HG02840 (cell line): ENCODE data around the gene LPP.

ENCODE experiments used
- ATAC-seq: cut with Tn5 transposase; IDR thresholded peaks from one replicate; pipeline ENCODE4 v1.9.1; 2021; ENCODE audit warnings: mild to moderate bottlenecking, moderate library complexity, moderate number of reproducible peaks; ENCODE audit not compliant: unreplicated experiment, low FRiP score

LPP gene

DNA sequence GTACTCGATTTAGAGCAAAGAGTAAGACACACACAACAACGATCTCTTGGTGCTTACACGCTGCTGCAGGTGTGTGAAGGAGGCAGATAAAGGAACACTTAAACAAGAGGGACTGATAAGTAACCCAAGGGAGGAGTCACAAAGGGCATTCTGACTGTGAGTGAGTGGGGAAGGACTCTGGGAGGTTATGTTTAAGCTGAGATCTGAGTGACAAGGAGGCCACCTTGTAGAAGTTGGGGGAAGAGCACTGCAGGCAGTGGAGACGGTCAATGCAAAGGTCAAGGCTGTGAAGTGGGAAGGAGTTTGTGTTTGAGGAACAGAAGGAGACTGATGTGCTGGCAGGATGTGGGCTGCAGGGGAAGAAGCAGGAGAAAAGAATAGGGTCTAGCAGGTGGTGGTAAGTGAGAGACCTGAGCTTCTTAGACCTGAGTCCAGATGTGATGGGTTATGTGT is 63.1 kb downstream of the LPP start:
- no peak for ATAC-seq

DNA sequence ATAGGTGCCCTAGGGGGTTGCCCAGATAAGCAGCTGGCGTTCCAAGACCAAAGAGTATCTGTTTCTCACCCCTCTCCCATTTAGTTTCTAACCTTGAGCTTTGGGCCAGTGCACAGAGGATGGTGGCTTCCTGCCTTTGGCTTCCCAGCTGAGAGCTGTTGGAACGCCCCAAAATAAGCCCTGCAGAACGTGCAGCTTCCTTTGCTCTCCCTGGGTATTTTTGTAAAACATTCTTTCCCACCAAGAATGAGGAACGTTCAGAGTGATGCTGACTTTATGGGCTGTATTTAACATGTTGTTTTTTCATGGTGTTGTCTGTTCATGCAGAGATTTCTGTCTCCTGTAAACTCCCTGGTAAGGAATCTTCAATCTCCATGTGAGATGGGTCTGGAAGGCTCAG is 63.8 kb downstream of the LPP start:
- ATAC-seq, result no peak

DNA sequence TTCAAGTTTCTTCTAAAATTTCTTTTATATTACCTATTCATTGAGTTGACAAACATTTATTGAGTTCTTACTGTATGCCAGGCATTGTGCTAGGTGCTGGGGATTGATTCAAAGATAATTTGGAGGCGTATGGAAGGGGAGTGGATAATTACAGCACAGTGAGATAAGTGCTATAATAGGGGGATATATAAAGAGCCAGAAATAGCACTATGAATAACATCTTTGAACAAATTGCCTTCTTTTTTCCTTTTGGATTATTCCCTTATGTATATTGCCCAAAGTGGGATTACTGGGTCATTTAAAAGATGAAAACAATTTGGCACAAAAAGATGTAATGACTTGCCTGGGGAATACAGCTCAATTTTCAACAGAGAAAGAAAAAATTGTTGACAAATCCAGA is 64.6 kb downstream of the LPP start:
- ATAC-seq, result no peak

DNA sequence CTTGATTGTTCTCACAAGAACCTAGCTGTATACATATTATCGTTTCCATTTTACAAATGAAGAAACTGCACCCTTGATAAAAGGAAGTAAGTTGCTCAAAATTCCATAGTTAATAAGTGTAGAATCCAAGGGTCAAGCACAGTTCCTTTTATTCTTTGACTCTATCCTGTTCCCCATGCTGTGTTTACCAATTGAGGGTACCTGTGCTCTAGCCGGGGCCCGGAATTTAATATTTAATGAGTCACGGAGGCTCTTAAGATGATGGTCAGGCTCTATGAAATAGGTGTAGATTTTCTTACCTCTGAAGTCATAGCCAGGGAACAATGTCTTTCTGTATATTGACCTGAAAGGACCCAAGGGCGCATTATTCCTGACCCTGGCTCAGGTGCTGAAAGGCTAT is 65.2 kb downstream of the LPP start:
- ATAC-seq, result no peak

DNA sequence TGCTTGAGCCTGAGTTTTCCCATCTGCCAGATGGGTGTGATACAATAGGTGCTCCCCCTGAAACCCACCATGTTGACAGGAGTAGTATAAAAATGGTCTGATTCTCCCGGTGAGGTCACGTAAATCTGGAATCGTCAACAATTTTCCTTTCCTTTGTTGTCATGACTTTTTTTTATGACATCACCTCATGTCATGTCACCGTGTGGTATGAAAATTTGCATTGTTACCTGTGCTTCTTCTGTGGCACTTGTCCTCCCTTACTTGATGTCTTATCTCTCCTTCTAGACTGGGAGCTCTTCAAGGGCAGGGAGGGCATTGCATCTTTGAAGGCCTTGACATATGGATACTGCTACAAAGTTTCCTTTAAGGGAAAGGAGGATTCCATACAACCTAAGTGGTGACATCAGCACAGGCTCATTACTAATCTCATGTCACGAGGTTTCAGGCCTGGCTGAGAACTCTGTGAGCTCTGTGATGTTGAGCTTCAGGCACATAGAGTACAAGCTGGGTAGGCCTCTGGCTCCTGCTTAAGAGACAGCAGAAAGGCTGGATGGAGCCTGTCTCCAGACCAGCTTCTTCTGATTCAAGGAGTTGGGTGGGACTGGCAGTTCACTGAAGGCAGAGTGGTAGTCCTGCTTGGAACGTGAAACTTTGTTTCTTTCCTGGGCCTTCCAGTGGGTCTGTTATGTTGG is 66.3 kb downstream of the LPP start:
- no peak for ATAC-seq

DNA sequence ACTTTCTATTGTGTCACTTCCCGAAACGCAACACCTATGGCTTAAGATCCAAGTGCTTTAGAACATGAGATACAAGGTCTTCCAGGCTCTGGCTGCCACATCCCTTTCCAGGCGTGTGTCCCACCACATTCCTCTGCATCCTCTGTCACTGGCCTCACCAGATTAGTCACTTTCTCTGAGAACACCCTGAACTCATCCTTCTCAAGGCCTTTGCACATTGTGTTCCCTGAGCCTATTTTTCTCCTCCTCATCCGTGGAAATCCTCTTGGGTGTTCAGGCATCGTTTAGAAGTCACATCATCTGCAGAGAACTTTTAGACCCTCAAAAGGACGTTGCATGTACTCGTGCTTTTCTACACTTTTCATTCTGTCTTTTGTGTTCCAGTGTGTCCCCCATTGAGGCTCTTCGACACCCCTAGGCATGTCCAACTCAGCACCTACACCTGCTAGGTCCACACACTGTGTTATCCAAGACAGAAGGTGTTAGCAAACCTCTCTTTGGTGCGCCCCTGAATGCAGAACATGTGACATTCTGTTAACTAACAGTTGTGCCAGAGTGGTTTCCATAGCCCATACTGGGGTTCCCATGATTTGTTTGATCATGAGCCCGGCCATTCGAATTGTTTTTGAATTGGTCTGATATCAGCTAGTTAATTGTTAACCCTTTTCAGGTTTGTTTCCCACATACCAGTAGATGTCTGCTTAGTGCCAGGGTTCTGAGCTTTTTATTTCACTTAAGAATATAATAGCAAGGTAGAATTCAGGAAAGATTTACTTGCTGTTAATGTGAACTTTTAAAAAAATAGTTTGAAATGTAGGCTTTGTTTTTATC is 67.2 kb downstream of the LPP start:
- ATAC-seq, result no peak

DNA sequence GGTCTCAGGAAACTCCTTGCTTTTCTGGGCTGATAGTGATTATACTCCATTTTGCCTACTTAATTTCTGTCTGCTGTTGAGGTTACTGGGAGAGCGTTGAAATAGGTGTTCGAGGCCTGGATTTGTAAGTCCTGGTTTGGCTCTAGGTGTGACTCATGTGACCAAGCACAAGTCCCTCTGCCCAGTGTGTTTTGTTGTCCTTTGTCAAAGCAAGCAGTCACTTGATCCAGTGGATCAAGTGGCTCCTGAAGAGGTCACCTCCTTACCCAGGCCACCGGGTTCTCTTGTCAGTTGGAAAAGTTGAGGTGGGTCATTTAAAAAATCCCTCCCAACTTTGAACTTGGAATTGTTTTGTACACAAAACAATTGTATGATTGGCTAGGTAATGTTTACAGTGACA is 70.0 kb downstream of the LPP start:
- ATAC-seq, result no peak

DNA sequence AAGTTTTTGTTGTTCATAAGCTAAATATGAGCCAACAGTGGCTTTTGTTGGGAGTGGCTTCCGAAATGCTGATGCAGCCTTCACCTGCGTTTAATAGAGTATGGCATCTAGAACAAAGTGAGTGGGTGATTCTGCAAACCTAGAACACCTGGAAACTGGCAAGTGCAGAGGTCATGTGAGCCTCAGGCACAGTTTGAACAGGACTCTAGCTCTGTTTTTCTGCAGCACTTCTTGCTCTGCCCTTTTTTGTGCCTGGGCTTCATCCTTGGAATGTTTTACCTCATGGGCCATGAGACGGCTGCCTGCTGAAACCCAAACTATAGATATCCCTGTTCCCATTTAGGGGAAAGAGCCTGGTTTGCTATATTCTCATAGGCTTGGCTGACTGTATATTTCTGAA is 73.5 kb downstream of the LPP start:
- no peak for ATAC-seq

DNA sequence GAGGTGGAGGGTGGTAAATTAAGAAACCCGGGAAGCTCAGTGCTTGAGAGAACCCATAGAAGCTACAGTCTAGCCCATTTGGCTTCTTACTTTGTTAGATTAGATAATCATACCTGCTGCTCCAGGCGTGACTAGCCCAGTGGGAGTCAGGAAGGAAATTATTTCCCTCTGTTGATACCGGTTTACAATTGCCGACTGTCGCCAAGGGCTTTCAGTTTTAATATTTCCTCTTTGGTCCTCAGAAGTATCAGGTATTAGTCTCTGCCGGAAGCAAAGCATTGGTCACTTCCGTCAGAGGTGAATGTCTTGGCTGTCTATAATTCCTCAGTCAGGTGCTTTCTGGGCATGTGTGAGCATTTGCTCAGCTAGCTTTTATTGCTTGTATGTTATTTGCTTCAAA is 75.2 kb downstream of the LPP start:
- ATAC-seq, result no peak

DNA sequence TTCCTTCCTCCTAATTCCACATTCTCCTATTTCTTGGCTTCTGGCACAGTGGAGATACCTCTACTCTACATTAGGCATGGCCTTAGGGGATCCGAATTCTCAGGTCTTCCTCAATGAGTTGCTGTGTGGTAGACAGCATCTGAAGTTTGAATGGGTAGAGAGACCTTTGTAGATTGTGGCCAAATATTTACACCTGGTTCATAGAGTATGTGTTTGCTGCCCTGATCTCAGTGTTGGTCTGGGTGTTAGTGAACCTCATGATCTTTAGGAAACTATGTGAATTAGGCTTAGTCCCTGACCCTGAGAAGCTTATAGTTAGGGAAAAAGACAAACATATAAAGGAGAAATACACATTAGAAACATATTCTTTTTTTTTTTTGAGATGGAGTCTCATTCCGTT is 75.8 kb downstream of the LPP start:
- no peak for ATAC-seq

DNA sequence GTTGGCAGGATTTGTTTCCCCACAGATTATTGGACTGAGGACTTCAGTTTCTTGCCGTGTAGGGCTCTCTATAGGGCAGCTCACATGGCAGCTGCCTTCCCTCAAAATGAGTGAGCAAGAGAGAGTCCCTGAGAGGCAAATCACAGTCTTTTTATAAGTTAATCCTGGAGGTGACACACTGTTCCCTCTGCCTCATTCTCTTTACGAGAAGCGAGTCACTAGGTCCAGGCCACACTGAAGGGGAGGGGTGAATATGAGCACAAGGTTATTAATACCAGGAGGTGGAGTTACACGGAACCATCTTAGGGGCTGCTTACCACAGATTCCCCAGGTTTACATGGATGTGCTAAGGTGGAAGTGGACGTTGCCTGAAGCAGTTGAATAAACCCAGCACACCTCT is 77.0 kb downstream of the LPP start:
- ATAC-seq, result no peak

DNA sequence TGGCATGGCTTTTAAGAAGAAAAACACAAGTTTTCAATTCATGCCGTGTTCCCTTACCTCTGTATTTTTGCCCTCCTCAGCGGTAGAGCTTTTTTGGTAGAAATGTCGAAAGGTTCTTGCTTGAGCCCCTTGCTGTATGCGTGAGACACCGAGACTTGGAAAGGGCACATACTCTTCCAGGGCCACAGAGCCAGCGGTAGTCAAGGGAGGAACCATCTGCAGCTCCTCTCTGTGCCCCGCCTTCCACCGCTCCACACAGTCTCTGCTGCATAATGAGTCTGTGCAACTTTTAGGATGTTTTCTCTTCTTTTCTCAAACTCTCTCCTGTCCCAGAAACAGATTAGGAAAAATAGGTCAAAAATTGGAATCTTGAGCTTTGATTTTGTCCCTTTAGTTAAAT is 77.5 kb downstream of the LPP start:
- ATAC-seq, result no peak

DNA sequence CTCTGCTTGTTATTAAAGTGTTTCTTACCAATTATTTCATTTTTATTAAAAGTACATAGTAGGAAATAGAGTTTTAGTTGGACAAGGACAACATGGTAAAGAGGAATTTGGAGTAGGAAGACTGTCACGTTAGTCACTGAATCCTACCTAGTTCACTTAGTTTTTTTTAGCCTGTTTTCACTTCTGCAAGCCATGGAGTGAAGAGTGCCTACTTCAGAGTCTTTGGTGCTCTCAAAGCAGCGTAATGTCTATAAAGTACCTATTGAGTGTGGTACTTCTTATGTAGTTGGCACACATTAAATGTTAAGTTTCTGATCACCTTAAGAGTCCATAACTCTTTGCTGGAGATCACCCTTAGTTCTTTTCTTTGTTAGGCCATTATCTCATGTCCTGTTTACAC is 78.7 kb downstream of the LPP start:
- no peak for ATAC-seq

DNA sequence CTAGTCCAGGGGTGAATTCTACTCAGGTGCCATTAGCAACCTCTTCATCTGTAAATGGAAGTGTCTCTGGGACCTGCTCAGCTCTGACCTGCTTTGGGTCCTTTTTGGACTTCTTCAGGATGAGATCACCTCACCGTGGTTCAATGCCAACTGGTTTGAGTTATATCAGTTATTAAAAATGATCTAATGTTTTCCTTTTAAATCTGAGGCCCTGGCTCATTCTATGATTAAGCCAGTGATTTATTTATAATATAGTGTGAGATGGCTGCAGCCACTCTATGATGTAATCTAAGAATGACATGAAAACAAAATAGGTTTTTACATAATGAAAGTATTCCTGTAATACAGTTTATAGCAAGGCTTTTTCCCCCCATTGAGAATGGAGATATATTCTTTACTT is 79.4 kb downstream of the LPP start:
- ATAC-seq, result no peak

DNA sequence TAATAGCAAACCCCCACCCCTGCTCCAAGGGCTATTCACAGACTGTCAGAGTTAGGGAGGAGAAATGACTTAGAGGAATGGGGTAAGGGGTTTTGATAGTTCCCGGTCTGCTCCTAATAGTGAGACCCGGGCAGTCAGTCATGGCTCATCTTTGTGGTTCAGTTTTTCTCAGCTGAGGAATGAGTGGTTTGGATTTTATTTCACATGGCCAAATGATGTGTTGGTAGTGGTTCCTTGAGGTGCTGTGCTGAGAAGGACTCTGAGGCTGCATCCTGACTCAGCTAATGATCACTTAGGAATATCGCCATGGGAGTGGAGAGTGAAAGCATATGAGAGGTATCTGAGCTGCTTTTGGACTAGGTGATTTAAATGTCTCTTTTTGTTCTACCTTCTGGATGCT is 80.2 kb downstream of the LPP start:
- ATAC-seq, result no peak

DNA sequence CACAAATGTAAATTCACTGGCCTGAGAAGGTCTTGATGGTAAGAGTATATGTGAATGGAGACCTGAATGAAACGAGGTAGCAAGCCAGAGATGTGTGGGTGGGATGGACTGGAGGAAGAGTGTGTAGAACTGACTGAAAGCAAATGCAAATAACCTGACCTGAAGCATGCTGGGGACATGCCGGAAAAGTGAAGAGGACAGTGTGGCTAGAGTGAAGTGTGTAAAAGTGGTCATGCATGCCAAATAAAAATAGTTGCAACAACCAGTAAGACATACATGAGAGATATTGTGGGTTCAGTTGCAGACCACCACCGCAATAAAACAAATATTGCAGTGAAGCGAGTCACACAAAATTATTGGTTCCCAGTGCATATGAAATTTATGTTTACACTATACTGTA is 82.3 kb downstream of the LPP start:
- ATAC-seq, result no peak

DNA sequence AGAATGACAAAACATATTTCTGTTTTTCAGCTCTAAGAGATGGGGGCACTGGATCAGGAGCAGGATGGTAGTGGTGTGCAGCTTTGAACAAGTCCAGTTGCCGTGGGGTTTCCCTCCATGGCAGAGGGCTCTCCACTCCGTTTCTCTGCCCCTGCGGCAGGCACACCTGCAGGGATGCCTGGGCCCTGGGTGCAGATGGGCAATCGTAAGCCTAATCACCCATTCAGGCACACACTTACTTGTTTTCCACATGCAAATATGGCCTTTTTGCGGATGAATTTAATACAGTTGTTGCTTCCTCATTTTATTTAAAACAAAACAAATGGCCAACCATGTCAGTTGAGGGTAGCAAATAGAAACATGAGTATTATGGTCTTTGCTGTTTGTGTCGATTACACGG is 85.1 kb downstream of the LPP start:
- ATAC-seq, result no peak

DNA sequence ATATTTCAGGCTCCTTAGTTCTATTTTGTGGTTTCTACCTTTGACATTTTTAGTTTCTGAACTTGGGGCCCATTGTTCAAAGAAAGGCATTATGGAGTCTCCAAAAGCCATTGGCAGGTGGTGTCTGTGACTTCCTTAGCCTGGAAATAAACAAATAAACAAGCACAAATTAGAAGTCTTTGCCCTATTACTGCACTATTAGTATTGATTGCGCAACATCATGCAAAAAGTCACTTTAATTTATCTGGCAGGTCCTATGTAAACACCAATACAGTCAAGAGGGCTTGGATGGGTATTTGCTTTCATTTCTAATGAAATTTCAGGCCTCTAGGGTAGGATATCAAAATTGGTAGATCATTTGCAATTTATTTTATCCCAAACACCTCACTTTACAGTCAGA is 85.6 kb downstream of the LPP start:
- ATAC-seq, result no peak

DNA sequence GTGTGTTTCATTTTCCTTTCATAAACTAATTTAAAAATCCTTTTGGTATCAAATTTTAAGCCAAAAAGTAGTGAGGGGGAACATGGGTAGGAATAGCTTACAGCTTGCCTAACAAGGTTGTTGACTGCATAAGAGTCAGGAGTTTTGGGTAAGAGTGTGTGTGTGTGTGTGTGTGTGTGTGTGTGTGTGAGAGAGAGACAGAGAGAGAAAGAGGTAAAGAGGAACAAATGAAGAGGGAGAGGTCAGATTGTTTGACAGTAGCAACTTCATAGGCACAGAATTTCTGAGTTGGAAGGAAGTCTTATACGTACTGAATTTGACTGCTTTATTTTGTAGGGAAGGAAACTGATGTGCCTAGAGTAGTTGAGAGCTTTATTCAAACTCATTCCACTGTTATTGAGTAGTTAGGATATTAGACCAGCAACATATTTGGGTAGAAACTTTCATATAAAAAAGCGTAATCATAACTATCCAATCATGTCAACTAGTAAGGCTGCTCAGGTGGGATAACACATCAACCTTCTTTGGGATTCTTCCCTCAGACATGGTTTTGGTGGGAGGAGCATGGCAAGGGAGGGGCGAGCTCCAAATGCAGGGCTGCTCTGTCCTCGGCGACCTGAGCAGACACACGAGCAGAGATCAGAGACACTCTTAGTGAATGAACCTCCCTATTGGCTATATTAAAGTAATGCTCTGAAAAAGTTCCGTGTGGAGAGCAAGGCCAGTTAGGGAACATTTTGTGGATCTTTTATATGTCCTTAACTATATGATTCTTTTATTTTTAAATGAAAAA is 86.4 kb downstream of the LPP start:
- no peak for ATAC-seq

DNA sequence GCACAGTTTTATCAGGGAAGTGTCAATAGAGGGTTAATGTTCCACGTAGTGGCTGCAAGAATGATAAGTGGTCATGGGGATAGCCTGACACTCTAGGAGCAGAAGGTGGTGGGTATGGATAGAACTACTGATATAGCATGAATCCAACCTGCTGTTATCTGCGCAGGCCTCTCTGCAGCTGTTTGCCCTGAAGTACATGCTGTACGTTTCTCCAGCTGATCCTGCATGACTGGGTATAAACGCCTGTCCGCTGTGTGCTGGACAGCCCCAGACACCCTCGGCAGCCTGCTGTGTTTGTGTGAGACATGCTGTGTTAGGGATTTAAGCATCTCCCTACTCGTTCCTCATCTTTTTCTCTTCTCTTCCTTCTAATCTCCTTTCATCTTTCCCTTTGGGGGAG is 87.1 kb downstream of the LPP start:
- ATAC-seq, result no peak

DNA sequence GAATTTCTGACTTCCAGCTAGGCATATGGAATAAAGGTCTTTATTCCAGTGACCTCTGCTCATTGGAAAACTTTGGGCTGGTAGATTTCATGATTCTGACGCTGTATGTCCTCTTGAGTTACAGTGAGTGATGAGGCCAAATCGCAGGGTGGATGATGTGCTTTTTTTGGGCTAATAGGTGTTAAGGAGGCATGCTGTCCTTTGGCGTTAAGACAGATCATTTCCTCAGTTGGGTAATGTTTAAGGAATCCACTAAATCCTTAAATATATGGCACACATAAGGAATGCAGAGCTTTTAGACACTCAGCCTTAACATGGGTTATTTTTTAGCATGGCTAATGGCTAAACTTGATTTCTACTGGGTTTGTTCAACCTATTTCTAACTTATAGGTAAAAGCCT is 87.9 kb downstream of the LPP start:
- no peak for ATAC-seq
